Measurements from ENCODE around the gene RPS28. TPM values are rescaled to one million over a fixed set of nuclear protein-coding genes. Genes with fewer than 3 reads are reported as not detected.
A peak's percentile ranks its signal among the peaks of the same experiment; 100 is the strongest.

The RPS28 gene
- total RNA-seq, 1 donor from 2014 or later, result 967 TPM

DNA sequence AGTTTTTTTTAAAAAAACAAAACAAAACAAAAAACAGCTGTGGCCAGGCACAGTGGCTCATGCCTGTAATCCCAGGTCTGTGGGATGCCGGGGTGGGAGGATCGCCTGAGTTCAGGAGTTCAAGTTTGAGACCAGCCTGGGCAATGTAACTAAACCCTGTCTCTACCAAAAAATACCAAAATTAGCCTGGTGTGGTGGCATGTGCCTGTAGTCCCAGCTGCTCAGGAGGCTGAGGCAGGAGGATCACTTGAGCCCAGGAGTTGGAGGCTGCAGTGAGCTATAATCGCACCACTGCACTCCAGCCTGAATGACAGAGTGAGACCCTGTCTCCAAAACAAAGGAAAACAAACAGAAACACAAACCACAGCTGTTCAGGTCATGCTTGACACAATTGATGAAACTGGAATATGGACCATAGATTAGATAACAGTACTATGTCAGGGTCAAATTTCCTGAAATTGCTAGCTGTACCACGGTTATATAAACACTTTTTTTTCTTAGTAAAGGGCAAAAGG, 35.8 kb downstream of the RPS28 start:
- peaks cover 8% of the 10 kb centered on the region for H3K9me3 ChIP-seq (replicated peaks)
- no peak overlapping the region for H3K4me3 ChIP-seq
- TF ChIP-seq, protein P1, sequence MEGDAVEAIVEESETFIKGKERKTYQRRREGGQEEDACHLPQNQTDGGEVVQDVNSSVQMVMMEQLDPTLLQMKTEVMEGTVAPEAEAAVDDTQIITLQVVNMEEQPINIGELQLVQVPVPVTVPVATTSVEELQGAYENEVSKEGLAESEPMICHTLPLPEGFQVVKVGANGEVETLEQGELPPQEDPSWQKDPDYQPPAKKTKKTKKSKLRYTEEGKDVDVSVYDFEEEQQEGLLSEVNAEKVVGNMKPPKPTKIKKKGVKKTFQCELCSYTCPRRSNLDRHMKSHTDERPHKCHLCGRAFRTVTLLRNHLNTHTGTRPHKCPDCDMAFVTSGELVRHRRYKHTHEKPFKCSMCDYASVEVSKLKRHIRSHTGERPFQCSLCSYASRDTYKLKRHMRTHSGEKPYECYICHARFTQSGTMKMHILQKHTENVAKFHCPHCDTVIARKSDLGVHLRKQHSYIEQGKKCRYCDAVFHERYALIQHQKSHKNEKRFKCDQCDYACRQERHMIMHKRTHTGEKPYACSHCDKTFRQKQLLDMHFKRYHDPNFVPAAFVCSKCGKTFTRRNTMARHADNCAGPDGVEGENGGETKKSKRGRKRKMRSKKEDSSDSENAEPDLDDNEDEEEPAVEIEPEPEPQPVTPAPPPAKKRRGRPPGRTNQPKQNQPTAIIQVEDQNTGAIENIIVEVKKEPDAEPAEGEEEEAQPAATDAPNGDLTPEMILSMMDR (IDR thresholded peaks at IDR 0.05; ENCODE audit: borderline replicate concordance), result no peak
- H3K27me3 ChIP-seq (ENCODE audit: low read depth), result no peaks in the 10 kb centered on the region
- H3K27ac ChIP-seq (replicated peaks), result no peak overlapping the region
- intact Hi-C loops (cut with micrococcal nuclease), result loop anchor here (5.0 kb wide), 1 partner anchor 40 kb away; no protein-coding TSS in a partner anchor
- no peaks in the 10 kb centered on the region for H3K36me3 ChIP-seq
- no peak for DNase-seq
- H3K4me1 ChIP-seq, result peaks cover 42% of the 10 kb centered on the region

DNA sequence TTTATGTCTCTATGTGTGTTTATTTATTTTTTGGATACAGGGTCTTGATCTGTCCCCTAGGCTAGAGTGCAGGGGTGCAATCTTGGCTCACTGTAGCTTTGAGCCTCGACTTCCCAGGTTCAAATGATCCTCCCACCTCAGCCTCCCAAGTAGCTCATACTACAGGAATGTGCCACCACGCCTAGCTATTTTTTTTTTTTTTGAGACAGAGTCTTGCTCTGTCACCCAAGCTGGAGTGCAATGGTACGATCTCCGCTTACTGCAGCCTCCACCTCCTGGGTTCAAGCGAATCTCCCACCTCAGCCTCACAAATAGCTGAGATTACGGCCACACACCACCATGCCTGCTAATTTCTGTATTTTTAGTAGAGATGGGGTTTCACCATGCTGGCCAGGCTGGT, 37.7 kb downstream of the RPS28 start:
- DNase-seq, result no peak
- intact Hi-C loops (cut with micrococcal nuclease), result loop anchor here (5.0 kb wide), 1 partner anchor 38 kb away; no protein-coding TSS in a partner anchor
- TF ChIP-seq, protein P1 (IDR thresholded peaks at IDR 0.05; ENCODE audit: borderline replicate concordance), result no peak
- Histone ChIP-seq H3K9me3 (replicated peaks) (peaks cover 8% of the 10 kb centered on the region), H3K36me3 (no peaks in the 10 kb centered on the region), H3K4me3 (no peak overlapping the region), H3K4me1 (peaks cover 42% of the 10 kb centered on the region), H3K27me3 (ENCODE audit: low read depth) (no peaks in the 10 kb centered on the region), H3K27ac (replicated peaks) (no peak overlapping the region)

DNA sequence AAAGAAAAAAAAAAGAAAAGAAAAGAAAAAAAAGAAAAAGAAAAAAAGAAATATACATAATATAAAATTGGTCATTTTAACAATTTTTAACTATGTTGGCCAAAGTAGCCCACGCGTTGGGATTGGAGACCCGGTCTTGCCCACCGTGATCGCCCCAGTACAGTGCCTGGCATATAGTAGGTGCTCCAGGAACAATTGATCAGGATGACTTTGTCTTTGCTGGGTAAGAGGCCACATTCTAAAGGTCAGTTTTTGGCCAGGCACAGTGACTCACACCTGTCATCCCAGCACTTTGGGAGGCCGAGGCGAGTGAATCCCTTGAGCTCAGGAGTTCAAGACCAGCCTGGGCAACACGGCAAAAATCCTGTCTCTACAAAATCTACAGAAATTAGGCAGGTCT, 38.9 kb downstream of the RPS28 start:
- peaks cover 46% of the 10 kb centered on the region for H3K4me1 ChIP-seq
- no peak for DNase-seq
- intact Hi-C loops (cut with micrococcal nuclease), result no loop called here

DNA sequence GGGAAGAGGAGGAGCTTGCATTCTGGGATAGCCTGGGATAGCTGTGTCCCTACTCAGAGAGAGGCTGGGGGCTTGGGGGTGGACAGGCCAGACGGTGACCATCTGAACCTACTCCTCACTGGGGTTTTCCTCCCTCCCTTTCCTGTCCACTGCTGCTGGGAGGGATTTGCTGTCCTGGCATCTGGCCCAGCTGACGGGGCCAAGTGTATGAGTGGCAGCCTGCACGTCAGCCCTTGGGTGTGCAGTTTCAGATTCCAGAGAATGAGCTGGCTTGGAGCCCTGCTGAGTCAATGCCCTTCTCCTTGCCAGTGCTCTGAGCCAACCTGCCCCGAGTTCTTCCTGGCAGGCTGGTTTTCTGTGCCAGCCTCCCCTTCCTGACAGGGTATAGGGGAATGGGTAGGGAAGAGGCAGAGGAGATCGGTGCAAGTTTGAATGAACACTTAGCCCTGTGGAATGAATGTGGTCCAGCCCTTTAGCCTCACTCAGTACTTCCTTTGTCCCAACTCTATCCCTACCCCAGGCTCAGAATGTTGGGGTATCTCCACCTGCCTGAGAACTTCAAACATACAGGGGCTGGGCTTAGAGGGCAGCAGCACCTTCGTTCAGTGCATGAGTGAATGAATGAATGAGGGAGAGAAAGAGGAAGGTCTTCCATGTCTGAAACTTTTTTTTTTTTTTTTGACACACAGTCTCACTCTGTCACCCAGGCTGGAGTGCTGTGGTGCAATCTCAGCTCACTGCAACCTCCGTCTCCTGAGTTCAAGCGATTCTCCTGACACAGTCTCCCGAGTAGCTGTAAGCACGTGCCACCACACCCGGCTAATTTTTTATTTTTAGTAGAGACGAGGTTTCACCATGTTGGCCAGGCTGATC, 40.9 kb downstream of the RPS28 start:
- no peaks in the 10 kb centered on the region for H3K36me3 ChIP-seq
- H3K4me3 ChIP-seq, result peak overlapping the region; percentile 80
- peak overlapping the region; percentile 92 for H3K27ac ChIP-seq (replicated peaks)
- TF ChIP-seq, protein P1 (IDR thresholded peaks at IDR 0.05; ENCODE audit: borderline replicate concordance), result no peak
- H3K4me1 ChIP-seq, result peaks cover 62% of the 10 kb centered on the region
- H3K27me3 ChIP-seq (ENCODE audit: low read depth), result no peaks in the 10 kb centered on the region
- intact Hi-C loops (cut with micrococcal nuclease), result no loop called here
- peak; percentile 93 for DNase-seq
- no peaks in the 10 kb centered on the region for H3K9me3 ChIP-seq (replicated peaks)

More for the DNA sequence above, 38.9 kb downstream of the RPS28 start:
- TF ChIP-seq, protein P1 (IDR thresholded peaks at IDR 0.05; ENCODE audit: borderline replicate concordance), result no peak
- H3K27me3 ChIP-seq (ENCODE audit: low read depth), result no peaks in the 10 kb centered on the region
- no peak overlapping the region for H3K4me3 ChIP-seq
- H3K27ac ChIP-seq (replicated peaks), result no peak overlapping the region
- H3K9me3 ChIP-seq (replicated peaks), result peaks cover 8% of the 10 kb centered on the region
- no peaks in the 10 kb centered on the region for H3K36me3 ChIP-seq

DNA sequence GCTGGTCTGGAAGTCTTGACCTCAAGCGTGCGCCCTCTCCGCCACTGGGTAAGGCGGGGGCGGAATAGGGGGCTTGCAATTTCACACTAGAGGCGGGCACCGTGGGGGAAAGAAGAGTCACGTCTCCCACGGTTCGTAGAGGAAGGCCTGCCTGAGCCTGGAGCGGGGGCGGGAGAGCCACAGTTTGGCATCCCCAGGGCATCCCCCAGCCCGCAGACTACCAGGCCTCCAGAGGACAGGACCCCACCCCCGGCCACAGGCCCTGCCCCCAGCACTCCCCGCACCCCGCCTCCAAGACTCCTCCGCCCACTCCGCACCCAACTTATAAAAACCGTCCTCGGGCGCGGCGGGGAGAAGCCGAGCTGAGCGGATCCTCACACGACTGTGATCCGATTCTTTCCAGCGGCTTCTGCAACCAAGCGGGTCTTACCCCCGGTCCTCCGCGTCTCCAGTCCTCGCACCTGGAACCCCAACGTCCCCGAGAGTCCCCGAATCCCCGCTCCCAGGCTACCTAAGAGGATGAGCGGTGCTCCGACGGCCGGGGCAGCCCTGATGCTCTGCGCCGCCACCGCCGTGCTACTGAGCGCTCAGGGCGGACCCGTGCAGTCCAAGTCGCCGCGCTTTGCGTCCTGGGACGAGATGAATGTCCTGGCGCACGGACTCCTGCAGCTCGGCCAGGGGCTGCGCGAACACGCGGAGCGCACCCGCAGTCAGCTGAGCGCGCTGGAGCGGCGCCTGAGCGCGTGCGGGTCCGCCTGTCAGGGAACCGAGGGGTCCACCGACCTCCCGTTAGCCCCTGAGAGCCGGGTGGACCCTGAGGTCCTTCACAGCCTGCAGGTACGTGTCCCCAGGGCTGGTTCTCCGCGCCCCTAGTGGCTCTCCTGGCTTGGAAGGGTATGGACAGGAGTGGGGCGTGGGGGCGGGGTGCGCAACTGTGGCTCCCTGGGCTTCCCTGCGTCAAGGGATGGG, 42.8 kb downstream of the RPS28 start, which contains the start of gene ANGPTL4:
Gene ANGPTL4, plus strand, starts transcription at position 353 of the 969 bp plus-strand sequence. Its CDS starts 167 bp downstream, at position 520.
- H3K27ac ChIP-seq (replicated peaks), result peak within 1 kb of the TSS; percentile 92
- H3K36me3 ChIP-seq, result peaks cover 7% of the 10 kb centered on the region
- TF ChIP-seq, protein P1 (IDR thresholded peaks at IDR 0.05; ENCODE audit: borderline replicate concordance), result peak; percentile 48
- peak within 1 kb of the TSS; percentile 80 for H3K4me3 ChIP-seq
- intact Hi-C loops (cut with micrococcal nuclease), result no loop called here
- peaks cover 81% of the 10 kb centered on the region for H3K4me1 ChIP-seq
- peak; percentile 77 for DNase-seq
- H3K9me3 ChIP-seq (replicated peaks), result no peaks in the 10 kb centered on the region
- H3K27me3 ChIP-seq (ENCODE audit: low read depth), result no peaks in the 10 kb centered on the region

Data from left ventricle myocardium inferior (tissue), 1 donor.